ENCODE measurements around the gene AADACL4. TPM values are rescaled to one million over a fixed set of nuclear protein-coding genes. Genes with fewer than 3 reads are reported as not detected.
A peak's percentile ranks its signal among the peaks of the same experiment; 100 is the strongest.

The AADACL4 gene
- total RNA-seq, 1 donor from 2014 or later, result not detected

DNA sequence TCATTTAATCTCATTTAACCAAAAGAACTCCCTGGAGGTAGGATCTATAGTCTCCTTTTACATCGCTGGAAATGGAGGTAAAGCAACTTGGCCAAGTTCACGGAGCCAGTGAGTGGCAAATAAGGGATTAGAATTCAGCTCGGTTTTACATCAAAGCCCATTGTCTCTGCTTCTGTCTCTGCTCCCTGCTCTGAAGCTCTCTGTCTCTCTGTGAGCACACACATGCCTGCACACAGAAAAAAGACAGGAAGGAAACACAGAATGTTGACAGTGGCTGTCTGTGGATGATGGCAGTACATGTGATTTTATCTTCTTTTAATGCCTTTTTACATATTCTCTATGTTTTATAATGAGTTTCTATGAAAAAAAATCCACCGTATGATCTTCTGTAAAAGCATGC lies 17.0 kb upstream of the AADACL4 start:
- no peaks in the 10 kb centered on the region for H3K9me3 ChIP-seq (ENCODE audit: control insufficient read depth in 3 of 3, low read length in 3 of 3)
- peak overlapping the region in 1 of 3 donors; percentile 43 for H3K9ac ChIP-seq (ENCODE audit: low read depth in 1 of 3, low read length in 3 of 3)
- peaks cover 3 to 19% (median 4%) of the 10 kb centered on the region in 3 donors for H3K27me3 ChIP-seq (ENCODE audit: control insufficient read depth in 3 of 3, insufficient read depth in 3 of 3, low read length in 3 of 3)
- H3K4me3 ChIP-seq (ENCODE audit: low read length in 3 of 3), result no peak overlapping the region
- no peaks in the 10 kb centered on the region for H3K36me3 ChIP-seq (ENCODE audit: control insufficient read depth in 3 of 3, insufficient read depth in 3 of 3, low read length in 3 of 3)
- peaks cover 10 to 14% (median 10%) of the 10 kb centered on the region in 3 donors for H3K4me1 ChIP-seq (ENCODE audit: control insufficient read depth in 3 of 3, insufficient read depth in 3 of 3, low read length in 3 of 3)
- H3K27ac ChIP-seq (ENCODE audit: low read depth, low read length), result no peak overlapping the region

DNA sequence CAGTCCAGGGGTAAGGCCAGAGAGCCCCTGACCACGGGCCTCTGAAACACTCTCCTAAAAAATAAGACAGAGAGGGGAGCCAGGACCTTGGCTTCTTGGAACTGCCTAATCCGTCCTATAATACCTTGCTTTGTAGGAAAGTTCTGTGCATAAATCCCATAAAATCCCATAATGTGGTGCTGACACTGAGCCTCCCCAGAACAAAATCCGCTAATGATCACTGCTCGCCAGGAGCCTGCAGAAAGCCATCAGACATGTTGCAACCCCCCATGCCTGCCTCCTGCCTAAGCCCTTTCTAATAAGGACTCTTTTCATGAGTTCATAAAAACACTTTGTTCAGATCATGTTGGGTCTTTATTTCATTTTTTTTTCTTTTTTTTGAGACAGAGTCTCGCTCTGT lies 16.6 kb upstream of the AADACL4 start:
- H3K4me1 ChIP-seq (ENCODE audit: control insufficient read depth in 3 of 3, insufficient read depth in 3 of 3, low read length in 3 of 3), result peaks cover 5 to 10% (median 5%) of the 10 kb centered on the region in 3 donors

DNA sequence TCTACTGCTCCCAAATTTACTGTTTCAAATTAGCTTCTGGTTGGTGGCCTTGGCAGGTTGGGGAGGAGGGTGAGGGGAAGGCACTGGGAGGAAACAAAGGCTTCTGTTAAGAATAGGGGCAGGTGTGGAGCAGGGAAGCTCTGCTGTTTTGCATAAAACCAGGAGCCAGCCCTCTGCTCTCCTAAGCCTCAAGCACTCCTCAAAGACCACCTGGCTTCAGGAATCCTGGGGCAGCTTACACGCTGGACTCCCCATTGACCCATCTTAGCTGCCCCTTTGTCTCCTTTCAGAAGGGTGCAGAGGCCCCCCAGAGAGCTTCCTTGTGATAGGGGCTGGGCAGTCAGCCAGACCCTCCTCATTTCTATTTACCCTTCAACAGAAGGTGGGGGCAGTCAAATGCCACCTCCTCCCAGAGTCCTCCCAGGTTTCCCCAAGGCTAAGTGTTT lies 14.4 kb upstream of the AADACL4 start:
- Histone ChIP-seq H3K9me3 (ENCODE audit: control insufficient read depth in 3 of 3, low read length in 3 of 3) (no peaks in the 10 kb centered on the region), H3K27ac (ENCODE audit: low read depth, low read length) (no peak overlapping the region), H3K36me3 (ENCODE audit: control insufficient read depth in 3 of 3, insufficient read depth in 3 of 3, low read length in 3 of 3) (no peaks in the 10 kb centered on the region), H3K4me3 (ENCODE audit: low read length in 3 of 3) (no peak overlapping the region), H3K4me1 (ENCODE audit: control insufficient read depth in 3 of 3, insufficient read depth in 3 of 3, low read length in 3 of 3) (peaks cover 0 to 3% (median 0%) of the 10 kb centered on the region in 3 donors), H3K27me3 (ENCODE audit: control insufficient read depth in 3 of 3, insufficient read depth in 3 of 3, low read length in 3 of 3) (peaks cover 3 to 19% (median 4%) of the 10 kb centered on the region in 3 donors), H3K9ac (ENCODE audit: low read depth in 1 of 3, low read length in 3 of 3) (no peak overlapping the region)

More for the DNA sequence above, 16.6 kb upstream of the AADACL4 start:
- Histone ChIP-seq H3K27ac (ENCODE audit: low read depth, low read length) (no peak overlapping the region), H3K27me3 (ENCODE audit: control insufficient read depth in 3 of 3, insufficient read depth in 3 of 3, low read length in 3 of 3) (peaks cover 3 to 19% (median 4%) of the 10 kb centered on the region in 3 donors), H3K4me3 (ENCODE audit: low read length in 3 of 3) (no peak overlapping the region), H3K9ac (ENCODE audit: low read depth in 1 of 3, low read length in 3 of 3) (no peak overlapping the region), H3K36me3 (ENCODE audit: control insufficient read depth in 3 of 3, insufficient read depth in 3 of 3, low read length in 3 of 3) (no peaks in the 10 kb centered on the region), H3K9me3 (ENCODE audit: control insufficient read depth in 3 of 3, low read length in 3 of 3) (no peaks in the 10 kb centered on the region)

DNA sequence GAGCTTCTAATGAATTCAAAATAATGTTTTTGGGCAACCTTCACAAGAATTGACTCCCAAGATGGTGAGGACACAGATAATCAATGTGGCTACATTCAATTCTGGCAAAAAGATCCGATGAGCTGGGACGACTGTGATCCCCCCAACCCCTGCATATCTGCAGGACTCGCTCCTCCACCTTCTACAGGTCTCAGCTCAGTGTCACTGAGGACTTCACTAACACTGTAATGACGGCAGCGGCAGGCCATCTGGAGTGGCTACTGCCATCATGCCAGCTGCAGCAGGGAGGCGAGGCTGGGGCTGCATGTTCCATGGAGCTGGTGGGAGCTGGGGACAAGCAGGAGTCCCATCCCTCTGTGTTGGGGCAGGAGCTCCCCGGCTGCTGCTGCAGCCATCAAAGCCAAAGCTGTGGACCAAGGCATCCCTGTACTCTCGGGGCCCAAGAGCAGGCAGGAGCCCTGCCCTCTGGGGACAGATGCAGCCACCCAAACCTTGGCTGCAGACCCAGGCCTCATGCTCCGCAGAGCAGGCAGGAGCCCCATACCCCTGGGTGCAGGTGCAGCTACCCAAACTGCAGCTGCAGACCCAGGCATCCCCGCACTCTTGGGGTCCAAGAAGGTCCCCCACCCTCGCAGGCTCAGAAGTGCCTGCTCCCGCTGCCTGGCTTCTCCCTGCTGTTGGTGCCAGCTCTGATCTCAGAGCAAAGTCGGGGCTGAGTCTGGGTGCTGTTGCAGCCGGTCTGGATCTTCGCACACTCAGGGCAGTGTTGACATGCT lies 13.7 kb upstream of the AADACL4 start:
- Histone ChIP-seq H3K4me1 (ENCODE audit: control insufficient read depth in 3 of 3, insufficient read depth in 3 of 3, low read length in 3 of 3) (peaks cover 0 to 5% (median 3%) of the 10 kb centered on the region in 3 donors), H3K9ac (ENCODE audit: low read depth in 1 of 3, low read length in 3 of 3) (no peak overlapping the region), H3K27me3 (ENCODE audit: control insufficient read depth in 3 of 3, insufficient read depth in 3 of 3, low read length in 3 of 3) (peaks cover 3 to 19% (median 4%) of the 10 kb centered on the region in 3 donors), H3K36me3 (ENCODE audit: control insufficient read depth in 3 of 3, insufficient read depth in 3 of 3, low read length in 3 of 3) (no peaks in the 10 kb centered on the region), H3K9me3 (ENCODE audit: control insufficient read depth in 3 of 3, low read length in 3 of 3) (no peaks in the 10 kb centered on the region), H3K27ac (ENCODE audit: low read depth, low read length) (no peak overlapping the region), H3K4me3 (ENCODE audit: low read length in 3 of 3) (no peak overlapping the region)

DNA sequence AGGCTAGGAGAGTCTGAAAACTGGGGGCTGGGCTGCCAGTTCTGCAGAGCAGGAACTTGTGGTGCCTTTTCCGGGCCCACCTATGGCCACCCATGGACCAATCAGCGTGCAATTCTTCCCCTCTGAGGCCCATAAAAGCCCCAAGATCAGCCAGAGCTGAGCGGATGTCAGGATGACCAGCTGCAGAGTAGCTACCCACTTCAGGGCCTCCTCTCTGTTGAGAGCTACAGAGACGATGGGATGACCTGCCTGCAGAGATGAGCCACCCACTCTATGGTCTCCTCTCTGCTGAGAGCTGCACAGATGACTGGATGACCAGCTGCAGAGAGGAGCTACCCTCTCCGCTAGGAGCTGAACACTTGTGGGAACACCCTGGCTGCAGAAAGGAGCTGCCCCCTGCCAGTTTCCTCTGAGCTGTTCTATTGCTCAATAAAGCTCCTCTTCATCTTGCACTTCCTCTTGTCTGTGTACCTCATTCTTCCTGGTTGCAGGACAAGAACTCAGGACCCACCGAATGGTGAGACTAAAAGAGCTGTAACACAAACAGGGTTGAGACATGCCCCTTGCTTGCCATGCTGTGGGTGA lies 12.8 kb upstream of the AADACL4 start:
- Histone ChIP-seq H3K4me3 (ENCODE audit: low read length in 3 of 3) (no peak overlapping the region), H3K4me1 (ENCODE audit: control insufficient read depth in 3 of 3, insufficient read depth in 3 of 3, low read length in 3 of 3) (peaks cover 0 to 9% (median 3%) of the 10 kb centered on the region in 3 donors), H3K9ac (ENCODE audit: low read depth in 1 of 3, low read length in 3 of 3) (no peak overlapping the region), H3K27me3 (ENCODE audit: control insufficient read depth in 3 of 3, insufficient read depth in 3 of 3, low read length in 3 of 3) (peaks cover 3 to 19% (median 4%) of the 10 kb centered on the region in 3 donors), H3K36me3 (ENCODE audit: control insufficient read depth in 3 of 3, insufficient read depth in 3 of 3, low read length in 3 of 3) (no peaks in the 10 kb centered on the region), H3K27ac (ENCODE audit: low read depth, low read length) (no peak overlapping the region), H3K9me3 (ENCODE audit: control insufficient read depth in 3 of 3, low read length in 3 of 3) (no peaks in the 10 kb centered on the region)

DNA sequence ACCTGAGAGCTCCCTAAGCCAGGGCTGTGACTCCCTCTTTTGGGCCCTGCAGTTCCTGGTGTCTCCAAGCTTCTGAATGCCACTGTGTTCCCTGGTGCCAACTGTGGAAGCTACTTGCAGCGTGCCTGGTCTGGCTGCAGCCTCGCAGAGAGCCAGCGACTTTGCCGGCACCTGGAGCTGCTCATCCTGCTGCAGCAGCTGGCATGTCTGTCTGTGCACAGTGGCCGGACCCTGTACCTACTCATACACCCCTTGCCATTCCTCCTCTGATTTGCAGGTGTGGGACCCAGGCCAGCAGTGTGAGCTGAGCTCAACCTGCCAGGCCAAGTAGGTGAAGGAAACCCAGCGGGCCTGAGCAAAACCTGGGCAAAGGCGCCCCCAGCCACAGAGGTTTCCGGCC lies 12.3 kb upstream of the AADACL4 start:
- H3K36me3 ChIP-seq (ENCODE audit: control insufficient read depth in 3 of 3, insufficient read depth in 3 of 3, low read length in 3 of 3), result no peaks in the 10 kb centered on the region
- H3K9ac ChIP-seq (ENCODE audit: low read depth in 1 of 3, low read length in 3 of 3), result no peak overlapping the region
- H3K27me3 ChIP-seq (ENCODE audit: control insufficient read depth in 3 of 3, insufficient read depth in 3 of 3, low read length in 3 of 3), result peaks cover 3 to 19% (median 4%) of the 10 kb centered on the region in 3 donors
- H3K4me3 ChIP-seq (ENCODE audit: low read length in 3 of 3), result no peak overlapping the region
- H3K9me3 ChIP-seq (ENCODE audit: control insufficient read depth in 3 of 3, low read length in 3 of 3), result no peaks in the 10 kb centered on the region
- no peak overlapping the region for H3K27ac ChIP-seq (ENCODE audit: low read depth, low read length)
- H3K4me1 ChIP-seq (ENCODE audit: control insufficient read depth in 3 of 3, insufficient read depth in 3 of 3, low read length in 3 of 3), result peaks cover 3 to 14% (median 3%) of the 10 kb centered on the region in 3 donors

DNA sequence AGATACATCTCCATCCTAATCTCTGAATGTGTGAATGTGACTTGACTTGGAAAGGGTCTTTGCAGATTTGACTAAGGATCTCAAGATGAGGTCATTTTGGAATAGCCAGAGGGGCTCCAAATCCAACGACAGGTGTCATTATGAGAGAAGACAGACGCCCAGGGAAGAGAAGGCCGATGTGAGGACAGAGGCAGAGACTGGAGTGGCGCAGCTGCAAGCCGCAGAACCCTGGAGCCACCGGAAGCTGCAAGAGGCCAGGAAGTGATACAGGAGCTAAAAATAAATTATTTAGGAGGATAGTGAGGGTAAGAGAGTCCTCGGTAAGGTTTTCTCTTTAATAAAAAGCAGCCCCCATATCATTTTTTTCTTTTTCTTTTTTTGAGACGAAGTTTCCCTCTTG lies 9.7 kb upstream of the AADACL4 start:
- Histone ChIP-seq H3K4me3 (ENCODE audit: low read length in 3 of 3) (no peak overlapping the region), H3K36me3 (ENCODE audit: control insufficient read depth in 3 of 3, insufficient read depth in 3 of 3, low read length in 3 of 3) (no peaks in the 10 kb centered on the region), H3K27ac (ENCODE audit: low read depth, low read length) (peak overlapping the region; percentile 30), H3K27me3 (ENCODE audit: control insufficient read depth in 3 of 3, insufficient read depth in 3 of 3, low read length in 3 of 3) (peaks cover 3 to 19% (median 4%) of the 10 kb centered on the region in 3 donors), H3K4me1 (ENCODE audit: control insufficient read depth in 3 of 3, insufficient read depth in 3 of 3, low read length in 3 of 3) (peaks cover 3 to 19% (median 3%) of the 10 kb centered on the region in 3 donors), H3K9ac (ENCODE audit: low read depth in 1 of 3, low read length in 3 of 3) (no peak overlapping the region), H3K9me3 (ENCODE audit: control insufficient read depth in 3 of 3, low read length in 3 of 3) (no peaks in the 10 kb centered on the region)

DNA sequence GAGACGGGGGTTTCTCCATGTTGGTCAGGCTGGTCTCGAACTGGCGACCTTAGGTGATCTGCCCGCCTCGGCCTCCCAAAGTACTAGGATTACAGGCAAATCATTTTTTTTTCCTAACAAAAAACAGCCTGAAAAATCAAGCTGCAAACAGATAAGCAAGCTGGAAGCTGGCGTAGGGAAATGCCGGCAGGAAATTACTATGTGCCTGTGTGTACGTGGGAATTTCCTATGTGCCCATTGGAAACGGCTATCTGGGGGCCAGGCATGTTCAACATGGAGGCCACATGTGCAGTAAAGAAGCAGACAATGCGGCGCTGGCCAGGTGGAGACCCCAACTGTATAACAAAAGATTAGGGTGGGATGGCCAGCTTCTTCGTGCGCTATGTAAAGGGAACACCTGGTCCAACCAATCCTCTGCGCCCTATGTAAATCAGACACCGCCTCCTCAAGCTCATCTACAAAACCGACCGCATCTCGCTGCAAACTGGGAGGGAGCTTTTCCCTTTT lies 9.1 kb upstream of the AADACL4 start:
- peaks cover 0 to 2% (median under 1%) of the 10 kb centered on the region in 3 donors for H3K9me3 ChIP-seq (ENCODE audit: control insufficient read depth in 3 of 3, low read length in 3 of 3)
- H3K9ac ChIP-seq (ENCODE audit: low read depth in 1 of 3, low read length in 3 of 3), result no peak overlapping the region
- peak overlapping the region; percentile 30 for H3K27ac ChIP-seq (ENCODE audit: low read depth, low read length)
- no peaks in the 10 kb centered on the region for H3K36me3 ChIP-seq (ENCODE audit: control insufficient read depth in 3 of 3, insufficient read depth in 3 of 3, low read length in 3 of 3)
- H3K4me1 ChIP-seq (ENCODE audit: control insufficient read depth in 3 of 3, insufficient read depth in 3 of 3, low read length in 3 of 3), result peaks cover 3 to 19% (median 3%) of the 10 kb centered on the region in 3 donors
- no peak overlapping the region for H3K4me3 ChIP-seq (ENCODE audit: low read length in 3 of 3)
- H3K27me3 ChIP-seq (ENCODE audit: control insufficient read depth in 3 of 3, insufficient read depth in 3 of 3, low read length in 3 of 3), result peaks cover 3 to 13% (median 4%) of the 10 kb centered on the region in 3 donors

DNA sequence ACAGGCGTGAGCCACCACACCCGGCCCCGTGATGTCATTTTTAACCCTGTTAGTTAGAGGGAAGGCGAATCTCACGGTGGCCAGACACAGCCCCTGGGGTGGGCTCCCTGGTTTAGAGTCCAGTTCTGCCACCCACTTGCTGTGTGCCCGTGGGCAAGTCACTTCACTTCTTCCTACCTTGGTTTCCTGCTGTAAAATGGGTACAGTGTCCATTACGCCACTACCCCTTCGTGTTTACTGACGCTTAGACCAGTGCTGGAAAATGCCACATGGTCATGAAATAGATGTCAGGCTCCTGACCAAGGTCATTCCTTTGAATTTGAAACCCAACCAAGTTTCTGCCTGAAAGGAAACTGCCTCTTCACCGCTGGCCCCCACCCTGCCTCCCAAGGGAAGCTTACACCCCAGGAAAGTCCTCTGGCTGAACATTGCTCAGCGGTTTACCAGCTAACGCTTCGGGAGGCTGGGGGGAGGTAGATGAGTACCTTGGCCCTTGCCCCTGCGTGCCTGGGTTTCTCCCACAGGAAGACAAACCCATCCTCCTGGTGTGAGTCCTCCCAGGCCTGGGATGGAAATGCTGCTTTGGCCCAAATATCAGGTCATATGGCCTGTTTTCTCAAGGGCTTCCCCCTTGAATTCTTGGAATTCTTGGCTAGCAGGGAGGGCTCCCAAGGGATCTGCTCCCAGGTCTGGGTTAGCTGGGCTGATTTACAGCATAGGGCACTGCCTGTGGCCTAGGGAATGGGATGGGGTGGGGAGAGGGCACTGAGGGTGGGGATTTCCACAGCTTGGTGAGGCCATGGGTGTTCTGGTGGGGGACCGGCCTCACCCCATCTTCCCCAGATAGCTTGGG lies 7.6 kb upstream of the AADACL4 start:
- Histone ChIP-seq H3K4me1 (ENCODE audit: control insufficient read depth in 3 of 3, insufficient read depth in 3 of 3, low read length in 3 of 3) (peaks cover 3 to 19% (median 3%) of the 10 kb centered on the region in 3 donors), H3K9me3 (ENCODE audit: control insufficient read depth in 3 of 3, low read length in 3 of 3) (peaks cover 2 to 5% (median 5%) of the 10 kb centered on the region in 3 donors), H3K36me3 (ENCODE audit: control insufficient read depth in 3 of 3, insufficient read depth in 3 of 3, low read length in 3 of 3) (no peaks in the 10 kb centered on the region), H3K9ac (ENCODE audit: low read depth in 1 of 3, low read length in 3 of 3) (no peak overlapping the region), H3K4me3 (ENCODE audit: low read length in 3 of 3) (no peak overlapping the region), H3K27me3 (ENCODE audit: control insufficient read depth in 3 of 3, insufficient read depth in 3 of 3, low read length in 3 of 3) (no peaks in the 10 kb centered on the region), H3K27ac (ENCODE audit: low read depth, low read length) (peak overlapping the region; percentile 11)
